ENCODE data around the gene VOPP1.
"Not testable (repeated sequence)": the region's sequence is repeated elsewhere in the genome, so short reads cannot be mapped to it uniquely, and the experiment has no call there.

DNA sequence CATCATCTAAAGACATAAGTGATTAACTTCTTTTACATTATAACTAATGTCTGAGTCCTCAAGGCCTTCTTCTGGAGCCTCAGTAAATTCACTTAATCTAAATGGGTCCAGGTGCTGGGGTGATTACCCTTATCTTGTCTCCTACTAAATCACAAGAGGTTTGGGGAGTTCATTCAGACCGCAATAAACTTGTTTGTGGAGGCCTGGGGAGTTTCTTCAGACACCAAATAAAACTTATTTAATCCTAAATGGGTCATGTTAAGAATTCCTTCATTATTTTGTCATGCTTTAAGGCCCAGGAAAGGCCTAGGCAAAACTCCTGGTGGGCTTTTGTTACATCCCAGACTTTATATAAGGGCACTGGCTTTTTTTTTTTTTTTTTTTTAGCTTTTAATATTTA, 62.1 kb downstream of the VOPP1 start:
- TF ChIP-seq, protein P1, sequence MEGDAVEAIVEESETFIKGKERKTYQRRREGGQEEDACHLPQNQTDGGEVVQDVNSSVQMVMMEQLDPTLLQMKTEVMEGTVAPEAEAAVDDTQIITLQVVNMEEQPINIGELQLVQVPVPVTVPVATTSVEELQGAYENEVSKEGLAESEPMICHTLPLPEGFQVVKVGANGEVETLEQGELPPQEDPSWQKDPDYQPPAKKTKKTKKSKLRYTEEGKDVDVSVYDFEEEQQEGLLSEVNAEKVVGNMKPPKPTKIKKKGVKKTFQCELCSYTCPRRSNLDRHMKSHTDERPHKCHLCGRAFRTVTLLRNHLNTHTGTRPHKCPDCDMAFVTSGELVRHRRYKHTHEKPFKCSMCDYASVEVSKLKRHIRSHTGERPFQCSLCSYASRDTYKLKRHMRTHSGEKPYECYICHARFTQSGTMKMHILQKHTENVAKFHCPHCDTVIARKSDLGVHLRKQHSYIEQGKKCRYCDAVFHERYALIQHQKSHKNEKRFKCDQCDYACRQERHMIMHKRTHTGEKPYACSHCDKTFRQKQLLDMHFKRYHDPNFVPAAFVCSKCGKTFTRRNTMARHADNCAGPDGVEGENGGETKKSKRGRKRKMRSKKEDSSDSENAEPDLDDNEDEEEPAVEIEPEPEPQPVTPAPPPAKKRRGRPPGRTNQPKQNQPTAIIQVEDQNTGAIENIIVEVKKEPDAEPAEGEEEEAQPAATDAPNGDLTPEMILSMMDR (IDR thresholded peaks at IDR 0.05): not testable (repeated sequence)
- TF ChIP-seq POLR2A (IDR thresholded peaks at IDR 0.05): not testable (repeated sequence)
